Germinal center (tissue), 1 donor: ENCODE measurements around the gene PLA2G2F.
"Not testable (repeated sequence)": the region's sequence is repeated elsewhere in the genome, so short reads cannot be mapped to it uniquely, and the experiment has no call there.

Source experiments
- DNase-seq: peaks from one replicate; pipeline ENCODE4 v3.0.0; 2012; ENCODE audit warnings: mixed read lengths, low spot score

PLA2G2F gene

DNA sequence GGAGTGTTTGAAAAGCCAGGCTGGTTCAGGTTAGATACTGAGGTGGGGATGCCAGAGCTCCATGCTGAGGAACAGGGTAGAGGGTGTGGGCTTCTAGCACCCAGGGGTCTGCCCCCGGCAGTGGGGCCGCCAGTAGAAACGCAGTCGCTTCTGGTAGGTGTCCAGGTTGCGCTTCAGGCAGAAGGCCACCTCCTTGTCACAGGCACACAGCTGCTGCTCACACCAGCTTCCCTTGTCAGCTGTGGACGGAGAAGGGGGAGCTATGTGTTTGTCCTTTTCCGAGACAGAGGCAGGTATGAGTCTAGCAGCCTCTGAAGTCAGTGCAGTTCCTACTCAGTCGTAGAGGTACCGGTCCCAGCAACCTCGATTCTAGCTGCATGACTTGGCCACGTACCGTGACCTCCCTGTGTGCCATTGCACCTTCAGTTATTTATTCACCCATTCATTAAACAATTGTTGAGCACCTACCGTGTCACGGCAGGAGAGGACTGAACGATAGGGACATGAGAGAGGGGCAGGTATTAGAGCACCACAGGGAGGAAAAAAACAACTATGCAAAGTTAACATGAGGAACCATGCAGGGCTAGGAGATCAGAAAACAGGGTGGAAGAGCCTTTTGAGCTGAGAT is 25.0 kb upstream of the PLA2G2F start:
- DNase-seq: no peak

DNA sequence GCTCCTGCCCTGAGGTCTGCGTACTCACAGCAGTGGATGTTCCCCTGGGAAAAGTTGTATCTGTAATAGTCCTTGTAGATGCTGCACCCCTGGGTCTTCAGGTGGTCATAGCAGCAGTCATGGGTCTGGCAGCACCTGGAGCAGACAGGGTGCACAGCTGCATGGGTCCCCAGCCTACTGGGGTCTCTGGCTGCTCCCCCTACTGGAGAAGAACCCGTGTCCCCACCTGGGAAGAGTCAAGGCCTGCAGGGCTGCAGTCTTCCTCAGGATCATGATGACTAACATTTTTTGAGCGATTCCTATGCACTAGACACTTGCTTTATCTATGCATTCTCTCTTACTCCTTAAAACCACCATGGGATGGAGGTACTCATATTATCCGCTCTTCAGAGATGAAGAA is 23.6 kb upstream of the PLA2G2F start:
- no peak for DNase-seq

DNA sequence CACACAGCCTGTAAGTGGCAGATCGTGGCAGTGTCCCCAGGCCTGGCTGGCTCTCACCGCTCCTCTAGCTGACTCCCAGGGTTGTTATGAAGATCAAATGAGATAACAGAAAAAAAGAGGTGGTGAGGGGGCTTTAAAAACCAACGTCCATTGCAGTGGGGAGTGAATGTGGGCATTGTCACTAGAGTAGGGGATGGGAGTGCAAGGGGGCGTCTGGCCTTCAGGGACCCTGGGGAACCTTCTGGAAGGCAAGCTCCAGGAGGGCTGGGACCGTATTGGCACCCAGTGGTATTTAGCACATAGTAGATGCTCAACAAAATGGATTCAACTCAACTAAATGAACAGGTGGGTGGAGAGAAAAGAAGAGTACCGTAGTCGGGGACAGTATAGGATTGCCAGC is 23.2 kb upstream of the PLA2G2F start:
- DNase-seq: no peak

DNA sequence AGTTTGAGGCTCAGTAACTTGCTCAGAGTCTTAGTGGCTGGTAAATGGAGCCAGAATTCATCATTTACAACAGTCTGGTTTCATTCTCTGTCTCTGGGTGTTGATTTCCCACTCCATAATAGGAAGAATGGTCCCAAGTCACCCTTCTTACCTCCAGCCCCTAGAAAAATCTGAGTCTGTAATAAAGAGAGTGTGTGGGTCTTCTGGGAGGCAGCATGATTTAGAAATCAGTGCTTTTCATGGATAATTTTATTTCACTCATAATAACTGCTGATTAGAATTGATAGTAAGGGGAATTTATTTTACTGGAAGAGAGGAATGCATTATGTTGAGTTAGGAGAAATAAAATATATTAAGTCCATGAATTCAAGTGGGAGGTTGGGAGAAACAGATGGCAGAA is 21.9 kb upstream of the PLA2G2F start:
- DNase-seq: no peak

DNA sequence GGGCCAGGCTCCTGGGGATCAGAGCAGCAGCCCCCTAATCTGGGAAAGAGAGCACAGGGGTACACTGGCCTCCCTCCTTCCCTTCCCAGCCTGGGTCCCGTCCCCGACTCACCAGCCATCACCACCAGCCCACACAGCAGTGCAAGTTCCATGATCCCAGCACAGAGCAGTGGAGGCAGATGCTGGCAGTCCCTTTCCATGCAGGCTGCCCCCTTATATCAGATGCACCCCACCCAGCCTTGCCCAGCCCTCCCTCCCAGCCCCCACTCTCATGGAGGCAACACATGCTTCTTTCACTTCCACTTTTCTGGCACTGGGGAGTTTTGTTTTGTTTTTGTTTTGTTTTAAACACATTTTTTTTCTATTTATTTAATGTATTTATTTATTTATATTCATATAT is 19.8 kb upstream of the PLA2G2F start, which contains the start of gene PLA2G2D:
Gene PLA2G2D (minus strand): TSS at position 190 of the 400 bp plus-strand sequence. CDS start 38 bp downstream, at position 152.
- peak; percentile 47 for DNase-seq

DNA sequence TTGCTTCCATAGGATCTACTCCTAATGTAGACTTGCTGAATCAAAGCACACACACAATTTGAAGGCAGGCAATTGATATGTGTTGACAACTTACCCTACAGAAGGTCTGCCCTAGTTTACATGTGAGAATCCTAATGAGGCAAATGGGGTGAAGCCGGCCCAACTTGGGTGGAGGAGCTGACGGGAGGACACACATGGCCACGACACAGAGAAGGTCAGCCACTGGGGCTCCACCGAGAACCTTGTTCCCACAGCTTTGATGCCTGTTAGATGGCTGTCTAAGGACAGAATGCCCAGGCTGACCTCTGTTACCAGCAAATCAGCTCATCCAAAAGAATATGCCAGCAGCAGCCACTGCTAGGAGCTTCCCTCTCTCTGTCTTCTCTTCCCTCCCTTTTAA is 18.3 kb upstream of the PLA2G2F start:
- no peak for DNase-seq

DNA sequence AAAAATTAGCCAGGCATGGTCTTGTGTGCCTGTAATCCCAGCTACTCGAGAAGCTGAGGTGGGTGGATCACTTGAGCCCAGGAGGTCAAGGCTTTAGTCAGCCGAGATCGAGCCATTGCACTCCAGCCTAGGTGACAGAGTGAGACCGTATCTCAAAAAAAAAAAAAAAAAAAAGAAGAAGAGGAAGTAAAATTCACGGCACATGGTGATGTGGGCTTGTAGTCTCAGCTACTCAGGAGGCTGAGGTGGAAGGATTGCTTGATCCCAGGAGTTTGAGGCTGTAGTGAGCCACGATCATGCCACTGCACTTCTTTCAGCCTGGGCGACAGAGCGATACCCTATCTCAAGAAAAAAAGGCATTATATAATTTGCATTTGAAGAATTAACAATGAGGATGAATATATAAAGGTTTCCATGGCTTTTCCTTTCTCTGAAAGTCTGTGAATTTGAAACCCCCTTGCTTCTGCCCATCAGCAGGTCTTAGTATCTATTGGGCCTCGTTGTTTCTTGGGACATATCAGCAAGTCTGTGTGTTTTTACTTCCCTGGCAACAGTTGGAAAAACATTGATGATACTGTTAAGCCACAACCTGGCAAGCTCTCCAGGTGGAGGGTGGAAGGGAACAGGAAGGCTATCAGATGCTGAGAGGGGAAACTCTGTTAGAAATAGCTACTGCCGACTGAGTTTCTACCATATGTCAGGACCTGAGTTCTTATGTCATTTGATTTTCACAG is 15.2 kb upstream of the PLA2G2F start:
- no peak for DNase-seq

DNA sequence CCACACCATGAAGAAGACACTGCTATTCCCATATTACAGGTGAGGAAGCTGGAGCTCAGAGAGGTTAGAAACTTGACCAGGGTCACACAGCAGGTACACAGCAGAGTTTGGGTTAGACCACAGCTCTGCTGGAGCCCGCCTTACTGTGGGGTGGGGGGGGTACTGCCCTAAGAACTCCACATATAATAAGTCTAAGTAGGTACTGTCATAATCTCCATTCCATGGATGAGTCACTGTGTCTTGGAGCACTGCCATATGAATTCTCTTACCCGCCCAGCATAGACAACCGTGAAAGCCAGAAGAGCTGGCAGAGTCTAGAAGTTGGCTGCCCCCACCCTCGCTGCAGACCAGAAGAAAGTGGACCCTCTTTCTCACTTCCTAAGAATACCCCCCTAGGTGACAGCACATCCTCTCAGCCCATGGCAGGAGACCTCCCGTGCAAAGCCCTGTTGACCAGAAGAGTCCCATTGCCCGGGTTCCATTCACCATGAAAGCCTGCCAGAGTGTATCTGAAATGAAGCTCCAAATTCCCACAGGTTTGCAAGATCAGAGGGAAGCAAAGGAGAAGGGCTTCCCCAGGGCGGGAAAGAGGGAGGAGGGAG is 14.6 kb upstream of the PLA2G2F start:
- DNase-seq: no peak

DNA sequence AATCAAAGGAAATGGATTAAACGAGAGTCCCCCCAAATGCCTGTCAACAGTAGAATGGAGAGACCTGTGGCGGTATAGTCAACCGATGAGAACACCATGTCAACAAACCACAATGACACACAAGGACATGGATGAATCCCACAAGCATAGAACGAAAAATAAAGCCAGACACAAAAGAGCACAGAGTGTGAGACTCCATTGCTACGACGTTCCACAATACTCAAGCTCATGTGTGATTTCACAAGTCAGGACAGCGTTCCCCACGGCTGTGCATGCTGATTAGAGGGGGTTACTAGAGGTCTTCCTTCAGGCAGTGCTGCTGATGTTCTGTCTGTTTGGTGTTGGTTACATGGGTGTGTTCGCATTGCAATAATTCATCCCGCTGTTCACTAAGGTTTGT is 14.0 kb upstream of the PLA2G2F start:
- no peak for DNase-seq

DNA sequence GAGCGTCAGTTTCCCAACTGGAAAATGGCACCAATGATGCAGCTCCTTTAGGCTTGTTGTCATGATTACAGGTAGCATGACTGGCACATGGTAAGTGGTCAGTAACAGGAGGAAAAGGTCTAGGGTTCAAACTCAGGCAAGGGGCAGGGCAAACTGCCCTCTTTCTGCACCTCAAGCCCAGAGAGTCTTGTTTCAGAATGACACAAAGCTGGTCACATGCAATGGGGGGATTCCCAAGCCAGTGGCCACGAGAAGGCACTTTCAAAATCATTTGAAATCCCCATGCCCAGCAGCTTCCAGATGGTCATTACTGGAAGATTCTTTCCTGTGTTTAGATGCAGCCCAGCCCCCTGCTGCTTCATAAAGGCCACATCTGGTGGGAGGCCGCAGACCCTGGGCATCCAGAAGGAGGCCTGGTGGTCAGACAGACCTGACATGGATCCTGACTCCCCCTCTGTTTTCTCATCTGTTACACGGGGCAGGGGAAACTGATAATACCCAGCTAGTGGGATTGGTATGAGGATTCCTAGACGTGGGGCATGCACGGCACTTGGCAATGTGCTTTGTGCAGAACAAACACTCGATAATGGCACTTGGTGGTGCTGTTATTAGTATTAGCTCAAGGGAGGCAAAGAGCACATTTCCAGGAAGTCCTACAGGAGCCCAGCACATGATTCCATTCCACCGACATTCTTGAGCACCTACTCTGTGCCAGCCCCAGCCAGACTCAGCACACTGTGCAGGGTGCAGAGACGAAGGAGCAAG is 12.9 kb upstream of the PLA2G2F start:
- DNase-seq: no peak

DNA sequence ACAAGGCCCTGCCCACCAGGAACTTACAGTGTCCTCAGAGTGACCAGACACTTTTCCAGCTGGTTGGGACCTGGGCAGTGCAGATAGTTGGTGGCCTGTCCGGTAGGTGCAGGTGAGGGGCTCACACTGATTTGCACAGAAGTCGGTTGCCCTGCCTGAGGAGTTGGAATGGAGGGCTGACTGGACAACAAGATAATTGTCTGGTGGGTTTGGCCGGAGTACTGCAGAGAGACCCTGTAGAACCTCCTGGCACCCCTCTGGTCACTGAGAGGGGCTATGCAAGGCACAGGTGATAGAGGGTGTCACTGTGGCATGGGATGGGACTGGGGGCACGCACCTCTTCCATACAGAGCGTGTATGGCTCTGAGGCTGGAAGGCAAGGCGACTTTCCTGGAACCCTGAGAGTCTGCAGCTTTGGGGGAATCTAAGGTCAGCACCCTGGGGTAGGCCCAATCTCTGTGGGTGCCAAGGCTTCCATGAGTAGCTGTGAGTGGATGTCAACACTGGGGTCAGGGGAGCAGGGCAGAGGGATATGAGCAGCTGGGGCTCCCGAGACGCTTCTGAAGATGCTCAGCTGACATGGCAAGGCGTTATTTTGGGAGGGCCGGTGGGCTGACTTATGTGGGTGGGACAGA is 12.2 kb upstream of the PLA2G2F start:
- no peak for DNase-seq

DNA sequence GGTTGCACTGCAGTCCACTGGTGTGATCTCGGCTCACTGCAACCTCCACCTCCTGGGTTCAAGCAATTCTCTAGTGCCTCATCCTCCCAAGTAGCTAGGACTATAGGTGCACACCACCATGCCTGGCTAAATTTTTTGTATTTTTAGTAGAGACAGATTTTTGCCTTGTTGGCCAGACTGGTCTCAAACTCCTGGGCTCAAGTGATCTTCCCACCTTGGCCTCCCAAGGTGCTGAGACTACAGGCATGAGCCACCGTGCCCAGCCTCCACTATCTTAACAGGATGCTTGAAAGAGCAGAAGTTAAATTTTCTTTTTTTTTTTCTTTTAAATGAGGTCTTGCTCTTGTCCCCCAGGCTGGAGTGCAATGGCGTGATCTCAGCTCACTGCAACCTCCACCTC is 8.6 kb upstream of the PLA2G2F start:
- not testable (repeated sequence) for DNase-seq

DNA sequence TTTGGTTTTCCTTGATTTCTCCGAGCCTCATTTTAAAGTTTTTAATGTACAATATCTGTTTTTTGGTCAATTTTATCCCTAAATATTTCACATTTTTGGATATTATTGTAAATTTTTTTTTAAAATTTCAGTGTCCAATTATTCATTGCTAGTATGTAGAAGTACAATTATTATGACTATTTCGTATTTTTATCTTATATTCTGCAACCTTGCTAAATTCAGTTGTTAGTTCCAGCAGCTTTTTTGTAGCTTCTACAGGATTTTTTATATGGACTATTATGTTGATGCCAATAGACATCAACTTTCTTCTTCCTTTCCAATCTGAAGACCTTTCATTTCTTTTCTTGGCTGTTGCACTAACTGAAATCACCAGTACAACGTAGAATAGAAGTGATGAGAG is 4.1 kb upstream of the PLA2G2F start:
- no peak for DNase-seq

DNA sequence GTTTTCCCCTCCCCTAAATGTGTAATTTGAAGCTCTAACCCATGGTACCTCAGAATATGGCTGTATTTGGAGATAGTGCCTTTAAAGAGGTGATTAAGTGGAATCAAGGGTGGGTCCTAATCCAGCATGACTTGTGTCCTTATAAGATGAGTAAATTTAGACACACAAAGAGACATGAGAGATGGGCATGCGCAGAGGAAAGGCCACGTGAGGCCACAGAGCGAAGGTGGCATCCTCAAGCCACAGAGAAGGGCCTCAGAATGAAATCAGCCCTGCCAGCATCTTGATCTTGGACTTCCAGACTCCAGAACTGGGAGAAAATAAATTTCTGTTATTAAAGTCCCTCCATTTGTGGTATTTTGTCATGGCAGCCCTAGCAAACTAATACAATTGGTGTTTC is 2.9 kb upstream of the PLA2G2F start:
- DNase-seq: no peak

DNA sequence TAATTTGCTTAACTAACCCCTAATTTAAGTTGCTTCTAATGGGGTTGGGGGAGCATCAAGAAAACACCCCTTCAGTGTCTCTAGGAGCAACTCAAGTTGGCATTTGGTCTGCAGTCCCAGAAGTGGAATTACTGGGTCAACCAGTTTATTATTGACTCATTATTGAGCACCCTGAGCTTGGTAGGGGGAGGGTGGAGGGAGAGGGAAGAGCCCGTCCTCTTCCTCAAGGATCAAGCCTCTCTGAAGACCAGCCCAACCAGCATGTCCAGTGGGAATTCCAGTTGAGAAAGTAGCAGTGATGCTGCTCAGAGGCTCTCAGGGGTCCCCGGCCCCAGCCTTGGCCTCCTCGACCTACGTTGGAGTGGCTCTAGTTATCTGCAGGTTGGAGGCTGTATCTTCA is 2.1 kb upstream of the PLA2G2F start:
- DNase-seq: no peak

DNA sequence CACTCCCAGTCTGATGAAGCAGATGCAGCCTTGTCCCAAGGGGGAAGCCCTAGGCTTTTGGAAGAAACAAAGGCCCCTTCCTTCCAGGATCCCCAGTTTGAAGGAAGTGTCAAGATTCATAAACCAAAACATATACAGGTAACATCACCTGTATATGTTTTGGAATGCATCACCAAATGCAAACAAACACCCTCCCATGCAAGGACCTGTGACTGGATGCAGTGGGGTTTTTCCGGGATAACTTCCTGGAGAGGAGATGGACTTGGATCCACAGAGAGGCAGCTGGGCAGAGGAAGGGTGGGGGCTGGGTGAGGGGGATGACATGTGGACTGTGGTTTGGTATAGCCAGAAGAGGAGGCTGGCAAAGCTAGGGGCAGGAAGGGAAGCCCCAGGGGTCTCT is 1.5 kb upstream of the PLA2G2F start:
- no peak for DNase-seq

DNA sequence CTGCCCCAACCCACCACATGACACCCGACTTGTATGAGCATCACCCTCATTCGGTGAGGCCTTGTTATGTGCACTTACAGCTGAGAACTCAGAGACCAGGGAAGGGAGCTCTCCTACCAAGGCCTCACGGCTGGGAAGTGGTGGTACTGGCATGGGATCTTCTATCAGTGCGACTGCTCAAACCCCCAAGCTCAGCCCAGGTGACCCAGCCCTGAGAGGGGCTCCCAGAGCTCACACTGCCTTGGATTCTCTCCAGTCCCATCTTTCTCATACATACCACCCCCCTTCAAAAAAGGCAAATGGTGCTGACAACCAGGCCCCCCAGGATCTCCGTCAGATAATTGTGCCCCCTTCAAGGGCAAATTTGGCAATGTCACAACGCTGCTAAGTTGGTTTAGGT is 777 bp upstream of the PLA2G2F start:
- no peak for DNase-seq

DNA sequence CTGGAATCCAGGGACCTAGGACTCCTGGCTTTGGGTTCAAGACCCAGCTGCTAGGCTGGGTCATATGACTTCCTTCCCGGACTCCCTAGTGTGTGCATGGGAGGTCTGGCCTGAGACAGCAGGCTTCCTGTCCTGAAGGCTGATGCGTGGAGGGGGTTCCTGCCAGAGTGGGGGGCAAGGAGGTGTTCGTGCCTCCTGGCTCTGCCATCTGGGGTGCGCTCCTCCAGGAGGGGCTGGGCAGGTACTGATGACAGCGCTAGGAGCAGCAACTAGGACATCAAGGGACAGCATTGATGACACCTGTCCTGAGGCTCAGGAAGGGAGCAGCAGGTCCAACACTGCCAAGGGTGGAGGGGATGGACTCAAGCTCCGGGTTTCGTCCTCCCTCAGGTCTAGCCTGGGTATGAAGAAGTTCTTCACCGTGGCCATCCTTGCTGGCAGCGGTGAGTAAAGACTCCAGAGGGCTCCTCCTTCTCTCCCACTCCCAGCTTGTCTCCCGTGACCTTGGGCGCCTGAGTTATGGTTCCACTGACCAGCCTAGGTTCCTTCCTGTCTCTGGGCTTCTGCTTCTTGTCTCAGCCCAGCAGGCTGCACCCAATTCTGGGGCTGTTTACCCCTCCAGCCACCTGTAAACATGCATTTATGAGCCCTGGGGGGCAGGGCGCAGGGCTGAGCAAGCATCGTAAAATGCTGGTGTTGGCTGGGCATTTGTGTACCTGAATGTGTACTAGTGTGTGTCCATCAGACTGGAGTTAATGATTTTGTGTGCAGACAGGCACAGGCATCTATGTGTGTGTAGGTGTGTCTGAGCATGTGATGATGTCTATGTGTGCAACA is 871 bp downstream of the PLA2G2F start:
- DNase-seq: no peak

DNA sequence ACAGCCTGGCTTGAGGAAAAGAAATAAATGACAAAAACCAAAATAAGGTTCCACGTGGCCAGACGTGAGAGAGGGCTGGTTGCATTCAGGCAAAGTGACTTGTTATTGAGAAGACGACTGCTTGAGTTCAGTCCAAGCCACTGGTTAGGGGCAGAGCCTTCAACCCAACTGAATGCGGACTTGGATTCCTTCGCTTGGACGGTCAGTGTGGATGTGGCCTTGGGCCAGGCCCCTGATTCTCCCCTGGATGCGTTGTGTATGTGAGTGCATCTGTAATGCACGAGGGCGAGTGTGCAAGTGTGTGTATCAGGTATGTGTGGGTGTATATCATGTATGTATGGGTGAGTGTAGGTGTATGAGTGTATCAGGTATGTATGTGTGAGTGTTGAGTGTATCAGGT is 1.9 kb downstream of the PLA2G2F start:
- no peak for DNase-seq

DNA sequence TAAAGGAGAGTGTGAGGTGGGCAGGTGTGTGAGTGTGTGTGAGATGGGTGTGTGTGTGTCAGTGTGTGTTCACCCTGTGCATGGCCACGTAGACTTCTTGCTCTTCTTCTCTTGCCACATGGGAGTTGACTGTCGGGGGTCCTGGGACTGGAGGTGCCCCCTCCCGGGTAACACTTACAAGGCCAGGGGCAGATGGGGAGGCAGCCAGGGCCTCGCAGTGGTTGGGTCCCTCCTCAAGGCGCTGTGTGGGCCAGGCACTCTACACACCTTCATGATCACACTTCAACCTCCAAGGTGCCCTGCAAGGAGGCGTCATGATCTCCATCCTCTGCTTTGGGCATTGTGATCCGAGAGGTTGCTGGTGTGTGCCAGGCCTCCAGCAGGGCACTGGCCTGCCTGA is 2.3 kb downstream of the PLA2G2F start:
- no peak for DNase-seq

DNA sequence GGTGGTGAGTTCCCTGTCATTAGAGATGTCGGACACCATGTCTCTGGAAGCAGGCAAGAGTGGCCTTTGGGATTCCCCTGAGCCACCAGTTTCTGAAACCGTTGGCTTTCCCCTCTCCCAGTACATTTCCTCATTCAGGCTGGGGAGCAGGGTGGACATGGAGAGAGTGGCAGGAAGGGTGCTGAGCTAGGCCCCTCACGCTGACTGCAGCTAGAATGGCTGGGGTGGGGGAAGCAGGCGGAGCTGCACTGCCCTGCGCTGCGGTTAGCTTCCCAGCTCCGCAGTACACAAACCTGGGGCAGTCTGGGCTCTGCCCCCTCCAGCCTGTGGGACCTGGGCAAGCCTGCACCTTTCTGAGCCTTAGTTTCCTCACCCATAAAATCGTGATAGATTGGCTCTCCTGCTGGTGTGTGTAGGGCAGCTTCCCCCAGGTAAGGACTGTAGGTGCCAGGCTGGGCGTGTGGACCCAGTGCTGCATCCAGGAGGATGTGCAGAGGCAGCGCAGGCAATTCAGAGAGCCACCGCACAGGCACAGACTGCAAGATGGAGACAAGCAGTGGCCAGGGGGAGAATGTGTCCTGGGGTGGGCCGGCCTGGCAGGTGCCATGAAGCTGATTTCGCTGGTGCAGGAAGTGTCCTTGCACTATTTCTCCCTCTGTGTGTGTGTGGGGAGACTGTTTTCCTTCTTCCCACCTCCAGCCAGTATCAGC is 3.0 kb downstream of the PLA2G2F start:
- no peak for DNase-seq
